HG02763 (cell line): ENCODE measurements around the gene SDR9C7.
"Not testable (repeated sequence)": the region's sequence is repeated elsewhere in the genome, so short reads cannot be mapped to it uniquely, and the experiment has no call there.

Experiments used
- ATAC-seq: cut with Tn5 transposase; IDR thresholded peaks from one replicate; pipeline ENCODE4 v1.9.1; 2021; ENCODE audit warnings: mild to moderate bottlenecking, moderate library complexity; ENCODE audit not compliant: unreplicated experiment

SDR9C7 gene

DNA sequence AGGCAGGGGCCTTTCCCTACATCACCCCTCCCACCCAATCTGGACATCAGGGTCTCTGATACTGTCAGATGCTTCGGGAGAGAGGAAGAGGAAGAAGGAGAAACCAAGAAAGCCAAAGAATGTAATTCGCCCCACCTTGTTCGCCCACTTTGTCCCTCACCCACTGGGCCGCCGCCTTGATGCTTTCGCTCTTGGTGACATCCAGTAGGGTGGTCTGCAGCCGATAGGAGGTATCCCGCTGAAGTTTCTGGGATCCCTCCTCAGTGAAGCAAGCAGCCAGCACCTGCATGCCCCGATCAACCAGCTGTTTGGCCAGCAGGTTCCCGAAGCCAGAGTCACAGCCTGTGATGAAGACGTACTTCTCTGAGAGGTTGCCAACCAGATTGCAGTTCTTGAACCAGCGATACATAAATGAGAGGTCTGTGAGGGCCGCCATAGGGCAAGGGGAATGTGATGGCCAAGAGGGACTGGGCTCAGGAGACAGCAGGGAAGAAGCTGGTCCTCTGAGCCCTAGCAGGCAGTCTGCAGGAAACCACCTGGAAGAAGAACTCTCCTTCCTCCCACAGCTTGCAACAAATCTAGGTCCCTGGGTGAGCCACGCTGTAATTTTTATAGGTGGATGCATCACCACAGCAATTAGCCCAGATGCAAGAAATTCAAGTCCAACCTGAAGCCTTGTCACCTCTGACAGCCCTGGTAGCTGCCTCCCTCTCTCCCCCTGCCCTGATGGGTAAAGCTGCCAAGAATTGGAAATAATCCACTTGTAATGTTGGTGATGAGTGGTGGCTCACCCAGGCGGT lies at the start of gene SDR9C7:
Gene SDR9C7, minus strand, starts transcription at position 583 of the 800 bp plus-strand sequence. Its CDS starts 147 bp downstream, at position 436.
- no peak for ATAC-seq

DNA sequence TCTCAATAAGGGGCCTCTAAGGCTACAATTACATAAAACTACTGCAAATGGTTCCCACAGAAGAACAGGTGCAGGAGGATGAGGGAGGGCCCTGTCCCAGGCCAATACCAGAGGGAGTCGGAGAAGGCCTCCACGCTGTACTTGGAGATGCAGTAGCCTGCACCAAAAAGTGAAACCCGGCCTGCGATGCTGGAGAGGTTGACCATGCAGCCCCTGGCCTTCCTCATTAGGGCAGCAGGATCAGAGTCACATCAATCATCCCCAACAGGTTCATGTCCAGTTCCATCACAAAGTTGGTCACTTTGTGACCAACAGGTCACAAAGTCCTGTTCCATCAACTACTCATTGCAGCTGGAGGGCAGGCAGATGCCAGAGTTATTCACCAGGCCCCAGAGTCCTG lies 49.2 kb upstream of the SDR9C7 start:
- no peak for ATAC-seq

- ATAC-seq, result not testable (repeated sequence)
Observed at GRCh38 chr12:56982578-56983236, 48.5 kb upstream of the SDR9C7 start.

- no peak for ATAC-seq
Observed at GRCh38 chr12:56980941-56981530, 46.8 kb upstream of the SDR9C7 start.

- ATAC-seq, result no peak
Observed at GRCh38 chr12:56980268-56980667, 46.1 kb upstream of the SDR9C7 start.

- no peak for ATAC-seq
Observed at GRCh38 chr12:56979628-56980027, 45.4 kb upstream of the SDR9C7 start.

DNA sequence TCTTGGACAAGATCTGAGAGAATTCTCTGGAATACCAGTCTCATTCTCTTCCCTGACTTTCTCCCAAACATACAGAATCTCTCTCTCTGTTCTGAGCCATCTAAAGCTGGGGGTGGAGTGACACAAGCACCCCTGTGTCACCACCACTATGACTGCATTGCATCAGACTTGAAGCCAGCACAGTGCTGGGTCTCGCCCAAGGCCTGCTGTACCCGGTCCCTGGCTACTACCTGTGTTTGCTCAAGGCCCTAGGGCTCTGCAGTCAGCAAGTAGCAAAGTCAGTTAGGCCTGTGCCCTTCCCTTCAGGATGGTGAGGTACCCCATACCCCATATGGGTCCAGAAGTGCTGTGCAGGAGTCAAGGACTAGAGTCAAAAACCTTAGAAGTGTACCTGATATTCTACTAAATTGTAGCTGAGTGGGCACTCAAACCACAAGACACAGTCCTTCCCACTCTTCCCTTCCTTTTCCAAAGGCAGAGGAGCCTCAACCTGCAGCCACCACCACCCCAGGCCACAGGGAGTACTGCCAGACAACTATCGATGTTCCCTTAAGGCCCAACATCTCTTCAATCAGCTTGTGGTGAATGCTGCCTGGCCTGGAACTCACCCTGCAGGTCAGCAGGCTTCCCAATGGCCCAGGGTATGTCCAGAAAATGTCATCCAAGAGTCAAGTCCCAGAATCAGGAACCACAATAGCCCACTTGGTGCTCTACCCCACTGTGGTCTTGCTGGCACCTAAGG lies 44.4 kb upstream of the SDR9C7 start:
- ATAC-seq, result no peak

GRCh38 chr12:56977361-56977760 lies 43.2 kb upstream of the SDR9C7 start:
- ATAC-seq, result not testable (repeated sequence)

- not testable (repeated sequence) for ATAC-seq
Observed at GRCh38 chr12:56974224-56974623, 40.0 kb upstream of the SDR9C7 start.

DNA sequence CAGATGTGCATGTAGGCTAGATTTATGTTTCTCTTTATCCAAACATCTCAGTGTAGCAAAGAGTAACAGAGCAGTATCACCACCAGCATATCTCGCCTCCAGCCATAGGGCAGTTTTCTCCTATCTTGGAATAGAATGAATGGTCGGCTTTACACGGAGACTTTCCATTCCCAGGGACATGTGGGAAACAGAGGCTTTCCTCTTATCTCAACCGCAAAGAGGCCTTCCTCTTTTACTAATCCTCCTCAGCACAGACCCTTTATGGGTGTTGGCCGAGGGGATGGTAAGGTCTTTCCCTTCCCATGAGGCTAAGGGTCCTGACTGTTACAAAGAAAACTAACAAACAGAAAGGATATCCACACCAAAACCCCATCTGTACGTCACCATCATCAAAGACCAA lies 34.7 kb upstream of the SDR9C7 start:
- not testable (repeated sequence) for ATAC-seq

DNA sequence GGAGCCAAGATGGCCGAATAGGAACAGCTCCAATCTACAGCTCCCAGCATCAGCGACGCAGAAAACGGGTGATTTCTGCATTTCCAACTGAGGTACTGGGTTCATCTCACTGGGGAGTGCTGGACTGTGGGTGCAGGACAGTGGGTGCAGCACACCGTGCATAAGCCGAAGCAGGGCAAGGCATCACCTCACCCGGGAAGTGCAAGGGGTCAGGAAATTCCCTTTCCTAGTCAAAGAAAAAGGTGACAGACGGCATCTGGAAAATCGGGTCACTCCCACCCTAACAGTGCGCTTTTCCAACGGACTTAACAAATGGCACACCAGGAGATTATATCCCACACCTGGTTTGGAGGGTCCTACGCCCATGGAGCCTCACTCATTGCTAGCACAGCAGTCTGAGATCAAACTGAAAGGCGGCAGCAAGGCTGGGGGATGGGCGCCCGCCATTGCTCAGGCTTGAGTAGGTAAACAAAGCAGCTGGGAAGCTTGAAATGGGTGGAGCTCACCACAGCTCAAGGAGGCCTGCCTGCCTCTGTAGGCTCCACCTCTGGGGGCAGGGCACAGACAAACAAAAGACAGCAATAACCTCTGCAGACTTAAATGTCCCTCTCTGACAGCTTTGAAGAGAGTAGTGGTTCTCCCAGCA lies 31.9 kb upstream of the SDR9C7 start:
- ATAC-seq, result not testable (repeated sequence)

GRCh38 chr12:56965124-56965523 lies 30.9 kb upstream of the SDR9C7 start:
- ATAC-seq, result not testable (repeated sequence)

- not testable (repeated sequence) for ATAC-seq
Observed at GRCh38 chr12:56963557-56963956, 29.3 kb upstream of the SDR9C7 start.

DNA sequence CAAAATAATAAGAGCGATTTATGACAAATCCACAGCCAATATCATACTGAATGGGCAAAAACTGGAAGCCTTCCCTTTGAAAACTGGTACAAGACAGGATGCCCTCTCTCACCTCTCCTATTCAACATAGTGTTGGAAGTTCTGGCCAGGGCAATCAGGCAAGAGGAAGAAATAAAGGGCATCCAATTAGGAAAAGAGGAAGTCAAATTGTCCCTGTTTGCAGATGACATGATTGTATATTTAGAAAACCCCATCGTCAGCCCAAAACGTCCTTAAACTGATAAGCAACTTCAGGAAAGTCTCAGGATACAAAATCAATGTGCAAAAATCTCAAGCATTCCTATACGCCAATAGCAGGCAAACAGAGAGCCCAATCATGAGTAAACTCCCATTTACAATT lies 28.0 kb upstream of the SDR9C7 start:
- ATAC-seq, result not testable (repeated sequence)

DNA sequence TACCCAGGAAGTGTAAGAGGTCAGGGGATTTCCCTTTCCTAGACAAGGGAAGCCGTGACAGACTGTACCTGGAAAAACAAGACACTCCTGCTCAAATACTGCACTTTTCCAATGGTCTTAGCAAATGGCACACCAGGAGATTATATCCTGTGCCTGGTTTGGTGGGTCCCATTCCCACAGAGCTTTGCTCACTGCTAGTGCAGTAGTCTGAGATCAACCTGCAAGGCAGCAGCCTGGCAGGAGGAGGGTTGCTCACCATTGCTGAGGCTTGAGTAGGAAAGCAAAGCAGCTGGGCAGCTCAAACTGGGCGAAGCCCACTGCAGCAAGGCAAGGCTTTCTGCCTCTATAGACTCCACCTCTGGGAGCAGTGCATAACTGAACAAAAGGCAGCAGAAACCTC lies 24.2 kb upstream of the SDR9C7 start:
- no peak for ATAC-seq

- ATAC-seq, result no peak
Observed at GRCh38 chr12:56957229-56958052, 23.2 kb upstream of the SDR9C7 start, which contains the start of gene RDH16. Gene RDH16, minus strand, starts transcription at chr12:56957608. Its CDS starts 146 bp downstream, at chr12:56957462.

- ATAC-seq, result no peak
Observed at GRCh38 chr12:56955631-56956256, 21.5 kb upstream of the SDR9C7 start.

GRCh38 chr12:56954958-56955355 lies 20.7 kb upstream of the SDR9C7 start:
- no peak for ATAC-seq
